Kasumi-1 (cell line): ENCODE results near the gene ADAMTS12.
"Not testable (repeated sequence)": the region's sequence is repeated elsewhere in the genome, so short reads cannot be mapped to it uniquely, and the experiment has no call there.

Source experiments
- DNase-seq, 2 experiments: peaks; one replicate each; lab custom pipeline; 2025; lab: John Stamatoyannopoulos, UW

ADAMTS12 gene

DNA sequence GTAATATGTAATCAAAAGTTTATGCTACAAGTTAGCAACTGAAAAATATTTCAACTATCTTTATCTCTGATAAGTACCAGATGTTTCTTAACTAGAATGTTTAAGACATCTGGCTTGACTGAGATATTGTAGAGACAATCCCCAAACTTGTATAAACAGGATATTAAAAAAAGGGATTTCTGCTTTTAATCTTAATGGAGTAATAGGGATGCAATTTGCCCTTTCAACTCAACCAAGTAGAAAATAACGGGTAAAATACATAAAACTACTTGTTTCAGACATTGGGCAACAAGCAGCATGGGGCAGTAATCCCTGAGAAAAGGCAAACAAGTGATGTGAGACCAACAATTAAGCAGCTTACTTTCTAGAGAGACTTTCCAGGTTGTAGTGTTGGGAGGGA is 9.4 kb upstream of the ADAMTS12 start:
- no peak for DNase-seq

DNA sequence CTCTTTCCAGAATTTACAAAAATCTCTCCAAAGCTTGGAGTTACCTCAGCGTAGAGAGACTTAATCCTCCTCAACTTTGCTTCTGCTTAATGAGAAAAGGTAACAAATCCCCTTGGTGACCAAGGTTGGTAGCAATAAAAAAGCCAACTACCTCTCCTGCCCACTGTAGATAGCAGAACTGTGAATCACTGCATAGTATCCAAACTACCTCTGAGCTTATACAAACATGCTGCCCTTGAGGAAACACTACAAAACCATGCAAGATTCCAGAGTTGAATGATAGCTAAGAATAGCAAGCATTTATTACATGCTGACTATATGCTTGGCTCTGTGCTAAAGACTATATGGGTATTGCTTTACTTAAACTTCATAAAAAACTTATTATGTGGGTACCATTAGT is 2.8 kb upstream of the ADAMTS12 start:
- no peak for DNase-seq

DNA sequence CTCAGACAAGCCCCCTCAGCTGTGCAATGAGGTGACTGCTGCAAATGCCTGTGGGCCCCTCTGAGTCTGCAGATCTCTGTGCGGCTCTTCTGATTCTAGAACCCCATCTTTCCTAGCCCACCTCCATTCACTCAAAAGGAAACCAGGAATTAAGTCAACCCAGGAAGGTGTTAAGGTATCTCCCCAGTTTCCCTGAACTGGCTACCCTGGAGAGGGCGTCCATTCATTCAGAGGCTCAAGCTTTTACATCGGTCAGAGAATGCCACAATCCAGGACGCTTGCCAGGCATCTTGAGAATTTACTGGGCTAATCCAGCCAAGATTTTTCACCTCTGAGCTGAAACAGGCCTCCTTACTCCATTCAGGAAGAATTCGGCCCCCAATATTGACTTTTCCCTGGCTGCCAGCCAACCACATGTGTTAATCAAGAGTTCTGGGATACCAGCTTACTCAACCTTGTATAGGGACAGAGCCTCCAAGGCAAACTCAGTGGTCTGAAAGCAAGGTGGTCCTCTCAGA is 889 bp upstream of the ADAMTS12 start:
- DNase-seq, result no peak

DNA sequence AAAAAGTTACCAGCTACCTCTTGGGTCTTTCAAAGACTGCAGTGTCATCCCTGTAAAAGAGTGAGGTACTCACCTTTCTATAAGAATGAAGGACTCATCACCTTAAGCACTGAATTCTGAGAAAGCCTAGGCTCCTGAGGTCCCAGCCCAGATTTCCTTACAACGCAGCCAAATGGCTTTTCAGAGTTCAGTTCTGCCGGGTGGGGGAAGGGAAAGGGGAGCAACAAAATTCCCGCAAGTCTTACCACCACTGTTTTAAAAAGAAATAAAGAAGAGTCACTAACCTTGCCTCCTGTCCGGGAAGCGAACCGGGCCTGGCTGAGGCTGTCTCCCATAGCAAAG is 373 bp downstream of the ADAMTS12 start:
- no peak for DNase-seq

DNA sequence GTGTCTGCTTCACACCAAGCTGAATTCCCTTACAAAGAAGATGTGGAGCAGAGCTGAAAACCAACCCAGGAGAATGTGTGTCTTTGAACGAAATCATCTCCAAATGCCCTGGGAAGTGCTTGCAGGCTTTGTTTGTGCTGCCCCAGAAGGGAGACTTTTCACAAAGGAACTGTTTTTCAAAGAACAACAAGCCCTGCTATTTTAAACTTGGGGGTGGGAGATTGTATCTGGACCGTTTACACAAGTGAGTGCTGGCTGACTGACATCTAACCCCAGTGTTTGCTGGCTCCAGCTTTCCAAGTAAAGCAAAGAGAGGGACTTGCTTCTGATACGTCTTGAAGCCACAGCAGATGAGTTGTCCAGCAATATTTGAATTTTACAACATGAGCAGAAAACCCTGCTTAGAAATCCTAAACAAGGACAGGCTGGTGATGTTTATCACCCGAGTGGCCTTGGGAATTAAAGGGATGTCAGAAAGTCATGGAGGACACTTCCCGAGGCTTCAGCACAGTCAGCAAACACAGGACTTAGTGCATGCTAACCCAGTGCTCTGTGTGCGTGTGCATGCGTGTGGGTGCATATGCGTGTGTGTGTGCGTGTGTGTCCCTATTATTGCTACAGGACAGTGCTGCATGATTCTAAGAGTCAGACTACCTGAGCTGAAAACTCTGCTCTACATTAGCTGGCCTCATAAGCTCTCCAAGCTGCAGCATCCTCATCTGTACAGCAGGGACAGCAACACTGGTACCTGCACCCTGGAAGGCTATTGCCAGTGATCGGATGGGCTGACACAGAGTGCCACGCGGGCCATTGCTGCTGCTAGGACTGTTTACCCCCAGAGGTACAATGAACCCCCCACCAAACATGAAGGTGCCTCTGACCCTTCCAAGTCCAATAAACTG is 1.4 kb downstream of the ADAMTS12 start:
- no peak for DNase-seq

DNA sequence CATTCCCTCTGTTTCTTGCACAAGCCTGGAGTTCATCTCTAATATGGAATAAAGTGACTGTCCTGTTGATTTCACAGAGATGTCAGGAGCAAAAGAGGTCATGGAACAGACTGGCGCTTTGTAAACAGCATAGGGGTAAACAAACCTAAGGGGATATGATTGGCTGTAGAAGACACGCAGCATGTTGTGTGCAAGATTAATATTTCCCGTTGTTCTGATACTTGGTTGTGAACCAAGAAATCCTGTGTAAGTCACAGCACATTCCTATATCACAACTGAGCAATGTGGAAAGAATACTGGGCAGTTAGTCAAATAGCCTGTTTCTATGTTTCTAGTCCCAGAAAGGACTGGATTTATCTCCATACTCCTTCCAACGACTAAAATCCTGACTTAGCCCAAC is 3.2 kb downstream of the ADAMTS12 start:
- no peak for DNase-seq

DNA sequence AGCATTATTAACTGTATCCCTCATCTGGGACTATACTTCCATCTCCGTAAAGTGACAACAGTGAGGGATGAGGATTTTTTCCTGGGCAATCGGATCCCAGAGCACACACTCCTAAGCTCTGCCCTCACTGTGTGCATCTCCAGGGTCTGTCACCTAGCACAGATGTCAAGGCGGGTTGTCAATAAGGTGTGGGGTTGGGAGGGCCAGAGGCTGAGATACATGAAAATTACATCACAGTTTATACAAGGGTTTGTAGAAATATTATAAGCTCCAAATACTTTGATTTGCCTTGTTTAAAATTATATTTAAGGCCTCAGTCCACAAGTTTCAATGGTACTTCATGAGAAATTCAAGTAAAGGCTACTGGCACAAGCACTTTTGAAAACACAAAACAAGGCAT is 4.5 kb downstream of the ADAMTS12 start:
- no peak for DNase-seq

DNA sequence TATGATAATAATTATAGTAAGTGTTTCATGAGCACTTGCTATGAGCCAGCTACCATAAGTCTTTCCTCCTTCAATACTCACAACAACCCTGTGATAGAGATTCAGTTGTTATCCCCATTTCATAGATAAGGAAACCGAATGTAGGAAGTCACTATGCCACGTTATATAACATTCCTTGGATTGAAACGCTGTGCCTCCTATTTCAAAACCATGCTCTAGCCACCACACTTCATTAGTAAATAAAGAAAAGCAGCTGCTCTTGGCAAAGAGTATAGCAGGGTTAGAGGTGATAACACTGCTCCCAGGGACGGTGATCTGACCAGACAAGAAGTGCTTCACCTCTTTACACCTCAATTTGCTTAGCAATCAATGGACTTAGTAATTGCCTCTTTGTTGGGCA is 5.5 kb downstream of the ADAMTS12 start:
- DNase-seq, result no peak

DNA sequence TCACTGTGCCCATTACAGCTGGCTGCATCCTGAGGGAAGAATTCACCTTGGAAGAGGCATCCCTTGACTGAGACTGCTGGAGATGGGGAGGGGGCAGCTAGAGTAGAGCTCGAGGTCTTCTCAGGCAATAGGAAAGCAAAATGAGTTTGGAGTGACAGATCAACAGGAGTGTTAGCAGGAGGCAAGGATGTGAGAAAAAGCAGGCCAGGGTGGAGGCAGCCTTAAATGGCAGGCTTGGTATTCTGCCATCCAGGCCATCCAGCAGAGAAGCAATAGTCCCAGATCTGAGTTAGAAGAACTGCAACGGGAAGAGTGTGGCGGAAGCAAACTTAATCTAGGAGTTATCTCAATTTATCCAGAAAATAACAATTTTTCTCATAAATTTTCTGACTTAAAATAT is 6.1 kb downstream of the ADAMTS12 start:
- DNase-seq, result no peak

DNA sequence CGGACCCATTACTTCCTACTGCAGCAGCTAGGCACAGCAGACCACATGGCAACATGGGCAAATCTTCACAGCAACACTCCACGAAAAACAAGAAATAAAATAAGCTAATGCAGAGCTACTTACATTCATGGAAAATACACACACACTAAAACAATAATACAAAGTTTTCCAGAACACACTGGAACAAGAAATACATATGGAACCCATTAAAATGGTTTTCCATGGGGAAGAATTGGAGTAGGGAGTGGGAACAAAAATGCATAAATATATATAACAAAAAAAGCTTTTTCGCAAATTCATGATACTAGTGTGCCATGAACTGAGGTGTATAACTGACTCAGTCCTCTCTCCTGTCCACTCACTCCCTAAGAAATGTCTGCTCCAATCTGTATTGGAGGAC is 8.3 kb downstream of the ADAMTS12 start:
- no peak for DNase-seq

DNA sequence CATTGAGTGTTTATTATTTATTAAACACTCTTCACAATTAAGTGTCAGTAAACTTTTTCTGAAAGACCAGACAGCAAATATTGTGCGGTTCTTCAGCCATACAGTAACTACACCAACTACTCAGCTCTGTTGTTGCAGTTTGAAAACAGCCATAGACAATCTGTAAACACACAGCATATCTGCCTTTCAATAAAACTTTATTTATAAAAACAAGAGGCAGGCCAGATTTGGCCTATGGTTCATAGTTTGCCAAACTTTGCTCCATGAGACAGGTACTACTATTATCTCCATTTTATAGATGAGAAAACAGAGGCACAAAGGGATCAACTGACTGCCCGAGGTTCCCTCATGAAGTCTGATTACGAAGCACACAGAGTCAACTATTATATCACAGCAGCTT is 11.5 kb downstream of the ADAMTS12 start:
- no peak for DNase-seq

DNA sequence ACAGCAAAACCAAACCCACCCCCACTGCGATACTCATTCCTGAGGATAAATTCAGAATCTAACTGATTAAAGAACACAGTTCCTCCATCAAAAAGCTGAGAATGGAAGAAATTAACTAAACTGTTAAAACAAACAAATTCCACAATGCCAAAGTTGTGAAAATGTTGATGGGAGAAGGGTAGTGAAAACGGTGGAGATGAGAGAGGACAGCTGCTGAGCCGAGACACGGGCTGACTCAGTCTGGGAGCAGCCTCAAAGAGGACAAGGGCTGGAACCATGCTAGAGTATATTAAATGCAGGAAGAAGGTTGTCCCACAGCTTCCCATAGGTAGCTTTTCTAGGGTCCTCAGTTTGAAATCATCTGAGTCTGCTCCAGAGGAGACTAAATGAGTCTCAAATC is 14.3 kb downstream of the ADAMTS12 start:
- DNase-seq, result no peak

DNA sequence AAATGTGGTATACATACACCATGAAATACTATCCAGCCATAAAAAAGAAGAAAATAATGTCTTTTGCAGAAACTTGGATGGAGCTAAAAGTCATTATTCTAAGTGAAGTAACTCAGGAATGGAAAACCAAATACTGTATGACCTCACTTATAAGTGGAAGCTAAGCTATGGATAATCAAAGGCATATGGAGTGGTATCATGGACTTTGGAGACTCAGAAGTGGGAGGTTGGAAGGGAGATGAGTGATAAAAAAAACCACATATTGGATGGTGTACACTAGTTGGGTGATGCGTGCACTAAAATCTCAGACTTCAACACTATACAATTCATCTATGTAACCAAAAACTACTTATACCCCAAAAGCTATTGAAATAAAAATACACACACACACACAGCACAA is 24.5 kb downstream of the ADAMTS12 start:
- no peak for DNase-seq

DNA sequence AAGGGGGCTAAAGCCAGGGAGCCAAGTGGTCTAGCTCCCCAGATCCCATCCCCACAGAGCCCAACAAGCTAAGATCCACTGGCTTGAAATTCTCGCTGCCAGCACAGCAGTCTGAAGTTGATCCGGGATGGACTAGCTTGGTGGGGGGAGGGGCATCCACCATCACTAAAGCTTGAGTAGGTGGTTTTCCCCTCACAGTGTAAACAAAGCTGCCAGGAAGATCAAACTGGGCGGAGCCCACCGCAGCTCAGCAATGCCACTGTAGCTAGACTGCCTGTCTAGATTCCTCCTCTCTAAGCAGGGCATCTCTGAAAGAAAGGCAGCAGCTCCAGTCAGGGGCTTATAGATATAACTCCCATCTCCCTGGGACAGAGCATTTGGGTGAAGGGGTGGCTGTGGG is 32.6 kb downstream of the ADAMTS12 start:
- not testable (repeated sequence) for DNase-seq

DNA sequence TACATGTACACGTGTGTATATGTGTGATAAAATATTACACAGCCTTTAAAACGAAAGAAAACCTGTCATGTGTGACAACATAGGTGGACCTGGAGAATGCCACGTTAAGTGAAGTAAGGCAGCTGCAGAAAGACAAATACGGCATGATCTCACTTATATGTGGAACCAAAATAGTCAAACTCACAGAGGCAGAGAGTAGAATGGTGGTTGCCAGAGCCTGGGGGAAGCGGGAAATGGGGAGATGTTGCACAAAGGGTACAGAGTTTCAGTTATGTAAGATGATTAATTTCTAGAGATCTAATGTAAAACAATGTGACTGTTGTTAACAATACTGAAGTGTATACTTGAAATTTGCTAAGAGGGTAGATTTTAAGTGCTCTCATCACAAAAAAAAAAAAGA is 34.8 kb downstream of the ADAMTS12 start:
- DNase-seq, result no peak

DNA sequence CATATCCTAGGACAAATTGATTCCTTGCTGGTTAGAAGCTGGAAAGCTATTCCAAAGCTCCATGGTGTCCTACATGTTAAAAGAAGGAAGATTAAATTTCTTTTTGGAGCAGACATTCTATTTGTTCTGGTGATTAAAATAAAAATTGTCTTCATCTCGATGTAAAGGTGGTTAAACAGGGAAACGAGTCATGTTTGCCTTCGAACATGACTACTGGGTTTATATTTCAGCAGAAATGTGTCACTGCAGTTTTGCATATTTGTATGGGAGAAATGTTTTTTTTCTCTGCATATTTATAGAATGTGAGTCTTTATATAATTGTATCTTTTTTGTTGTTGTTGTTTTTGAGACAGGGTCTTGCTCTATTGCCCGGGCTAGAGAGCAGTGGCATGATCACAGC is 36.4 kb downstream of the ADAMTS12 start:
- DNase-seq, result no peak

DNA sequence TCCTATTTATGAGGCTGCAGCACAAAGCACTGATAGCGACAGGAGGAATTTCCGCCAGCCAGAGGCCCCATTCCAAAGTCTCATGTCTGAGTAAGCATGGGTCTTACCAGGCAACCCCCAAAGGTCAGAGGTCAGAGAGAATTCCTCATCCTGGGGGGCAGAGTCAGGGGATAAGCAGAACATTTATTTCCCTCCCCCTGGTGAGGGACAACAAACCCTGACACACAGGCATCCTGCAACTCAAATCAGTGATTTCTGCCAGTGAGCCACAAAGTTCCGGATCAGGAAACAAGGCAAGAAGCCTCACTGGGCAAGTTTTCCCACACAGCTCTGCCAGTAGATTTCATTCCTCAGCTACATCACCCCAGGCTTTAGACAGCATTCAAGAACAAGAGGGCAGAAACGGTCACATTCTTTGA is 37.0 kb downstream of the ADAMTS12 start:
- no peak for DNase-seq

DNA sequence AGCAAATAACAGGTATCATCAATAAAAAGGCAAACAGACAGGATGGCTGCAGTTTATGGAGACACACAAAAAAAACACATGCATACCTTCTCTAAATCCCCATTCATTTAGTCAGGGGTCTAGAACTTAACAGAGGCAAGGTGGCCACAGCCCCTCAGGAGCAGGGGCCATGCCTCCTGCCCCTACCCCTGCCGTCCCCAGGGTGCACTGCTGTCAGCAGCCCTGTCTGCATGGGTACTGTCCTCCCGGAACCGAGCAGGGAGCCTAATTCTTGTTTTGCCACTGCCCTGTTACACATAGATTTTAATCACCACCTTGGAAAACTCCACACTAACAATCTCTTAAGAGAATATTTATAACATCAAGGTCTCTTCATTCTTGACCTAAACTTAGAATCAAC is 39.0 kb downstream of the ADAMTS12 start:
- DNase-seq, result no peak

DNA sequence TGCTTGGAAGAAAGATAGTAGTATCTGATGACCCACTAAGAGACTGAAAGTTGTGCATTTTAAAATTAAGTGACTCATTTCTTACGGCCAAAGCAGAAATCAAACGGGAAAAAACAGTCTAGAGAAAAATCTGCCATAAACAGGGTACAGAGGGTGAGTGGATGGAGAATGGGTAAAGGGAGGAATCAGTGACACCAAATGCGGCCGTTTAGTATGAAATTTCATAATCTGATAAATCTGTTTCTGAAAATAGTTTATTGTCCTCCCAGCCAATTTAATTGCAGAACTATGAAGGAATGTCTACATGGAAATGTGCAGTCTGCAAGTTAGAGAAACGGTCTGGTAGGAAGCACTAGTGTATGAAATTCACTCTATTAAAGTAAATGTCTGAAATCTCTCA is 39.5 kb downstream of the ADAMTS12 start:
- DNase-seq, result no peak

DNA sequence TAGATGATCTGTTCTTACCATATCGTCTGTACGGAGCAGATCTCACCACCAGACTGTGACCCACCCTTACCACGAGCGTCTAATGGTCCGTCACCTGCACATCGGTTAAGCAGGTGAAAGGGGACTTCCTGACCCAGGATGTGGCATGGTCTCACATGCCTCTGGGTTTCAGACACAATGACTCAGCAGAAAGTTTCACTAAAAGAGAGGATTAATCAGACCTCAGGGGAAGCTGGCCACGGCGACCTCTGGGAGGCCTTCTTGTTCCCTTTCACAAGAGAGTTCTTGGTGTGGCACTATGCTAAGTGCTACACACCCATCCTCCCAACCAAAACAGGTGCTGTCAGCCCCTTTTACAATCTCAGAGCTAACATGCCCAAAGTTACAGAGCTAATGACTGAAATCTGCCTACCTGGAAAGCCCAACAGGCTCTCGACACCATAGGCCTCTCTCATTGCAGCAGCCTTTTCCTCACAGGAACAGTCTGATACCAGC is 41.6 kb downstream of the ADAMTS12 start:
- DNase-seq, result no peak

DNA sequence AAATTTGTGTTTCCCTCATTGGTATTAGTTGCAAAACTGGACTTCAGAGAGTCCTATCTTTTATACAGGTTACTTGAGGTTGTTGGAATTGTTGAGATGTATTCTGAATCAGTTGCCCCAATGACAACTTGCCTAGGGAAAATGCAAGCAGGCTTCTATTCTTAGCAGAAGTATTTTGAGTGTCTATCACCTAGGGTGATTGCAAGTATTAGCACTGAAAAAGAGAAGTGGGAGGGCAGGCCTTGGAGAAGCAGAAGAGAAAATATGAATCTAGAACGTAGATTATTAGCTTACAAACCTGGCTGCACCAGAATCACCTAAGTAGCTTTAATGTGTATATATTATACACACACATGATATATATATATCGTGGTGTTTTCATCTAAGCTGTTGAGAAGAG is 43.2 kb downstream of the ADAMTS12 start:
- no peak for DNase-seq

DNA sequence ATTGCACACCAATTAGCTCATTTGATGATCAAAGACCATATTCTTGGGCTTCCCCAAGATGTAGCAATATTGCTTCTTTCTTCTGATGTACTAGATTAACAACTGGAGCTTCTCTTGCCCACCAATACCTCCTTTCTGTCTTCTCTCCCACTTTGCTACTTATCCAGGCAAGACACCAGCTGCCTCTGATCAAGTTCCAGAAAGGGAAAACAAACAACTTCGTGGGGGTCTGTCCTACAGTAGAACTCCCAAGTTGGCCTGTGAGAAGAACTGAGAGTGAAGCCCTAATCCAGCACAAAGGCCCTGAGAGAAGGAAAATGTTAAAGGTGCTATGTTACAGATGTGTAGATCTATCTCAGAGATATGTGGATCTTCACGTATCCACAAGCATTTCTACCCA is 44.9 kb downstream of the ADAMTS12 start:
- DNase-seq, result no peak

DNA sequence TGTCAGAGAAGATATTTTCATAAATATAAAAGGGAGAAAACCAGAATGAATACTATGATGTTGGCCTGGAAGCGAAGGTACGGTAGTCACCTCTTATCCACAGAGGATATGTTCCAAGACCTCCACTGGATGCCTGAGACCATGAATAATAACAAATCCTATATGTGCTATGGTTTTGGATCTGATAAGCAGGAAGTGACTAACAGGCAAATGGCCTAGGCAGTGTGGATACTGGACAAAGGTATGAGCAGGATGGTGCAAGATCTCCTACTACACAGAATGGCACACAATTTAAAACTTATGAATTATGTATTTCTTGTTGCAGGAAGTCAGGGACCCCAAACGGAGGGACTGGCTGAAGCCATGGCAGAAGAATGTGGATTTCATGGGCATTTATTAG is 48.2 kb downstream of the ADAMTS12 start:
- DNase-seq, result no peak

DNA sequence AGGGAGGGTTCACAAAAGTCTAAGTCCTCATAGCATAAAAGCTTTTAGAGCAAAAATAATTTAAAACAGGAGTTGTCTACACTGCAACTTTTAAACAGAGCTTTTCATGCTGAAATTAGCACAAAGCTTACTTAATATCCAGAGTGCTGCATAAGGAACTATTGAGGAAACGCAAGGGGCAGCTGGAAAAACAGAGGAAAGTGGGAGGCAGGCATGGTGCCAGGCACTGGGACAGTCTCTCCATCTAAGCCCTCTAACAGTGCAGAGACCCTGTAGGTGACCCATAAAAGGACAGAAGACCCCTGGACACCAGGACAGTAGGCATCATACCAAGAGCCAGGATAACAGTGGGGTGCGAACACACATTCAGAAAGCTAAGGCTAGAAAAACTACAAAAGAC is 49.3 kb downstream of the ADAMTS12 start:
- DNase-seq, result no peak
